Psoas muscle (tissue), 8 donors: ENCODE data around the gene PSMB3. TPM values are rescaled to one million over a fixed set of nuclear protein-coding genes. Genes with fewer than 3 reads are reported as not detected.

ENCODE experiments used
- ATAC-seq, 4 donors: fragments of 200-7000 bp; cut with Tn5 transposase; one replicate each; pipeline ENCODE4 v1.9.1; 2020; ENCODE audit warnings: moderate library complexity in 3 of 4, mild to moderate bottlenecking in 2 of 4
- DNase-seq, 2 donors: peaks; one replicate each; pipeline ENCODE4 v3.0.0-alpha.2; 2020
- H3K27ac ChIP-seq: fragments of 200-600 bp; one replicate; pipeline ENCODE4 v1.8.0; 2022
- H3K27me3 ChIP-seq, 3 donors: fragments of 200-600 bp in 1 of 3; one replicate each; pipeline versions ENCODE4 v1.6.1 to v1.8.0; 2013 to 2022; ENCODE audit warnings: low read length in 2 of 3, mild to moderate bottlenecking in 2 of 3, moderate library complexity in 1 of 3; ENCODE audit not compliant: insufficient read depth in 3 of 3
- H3K36me3 ChIP-seq, 2 donors: fragments of 200-600 bp in 1 of 2; one replicate each; pipeline versions ENCODE4 v1.6.1 to v1.8.0; 2013 to 2022; ENCODE audit warnings: low read depth in 1 of 2, mild to moderate bottlenecking in 1 of 2, moderate library complexity in 1 of 2; ENCODE audit not compliant: insufficient read depth in 1 of 2
- H3K4me1 ChIP-seq: fragments of 200-600 bp; one replicate; pipeline ENCODE4 v1.8.0; 2022
- H3K4me3 ChIP-seq: fragments of 200-600 bp; one replicate; pipeline ENCODE4 v1.8.0; 2022; ENCODE audit warnings: mild to moderate bottlenecking
- H3K9me3 ChIP-seq: fragments of 200-600 bp; one replicate; pipeline ENCODE4 v1.8.0; 2022
- WGBS, 3 donors: extraction: QIAGEN DNeasy Blood & Tissue Kit; methylation state at CpG; one replicate each; pipeline versions ENCODE4 v1.1.6 to v1.1.7; 2013; 5-methylcytosine and 5-hydroxymethylcytosine counted together
- intact Hi-C, 2 donors: fragments of 100-400 bp; cut with DNase I; formaldehyde crosslinking; loops; one replicate each; pipeline versions ENCODE4 v1.11.0 to v1.14.2; 2022
- polyA plus RNA-seq, 3 donors: library from polyadenylated mRNA; stranded (reverse); fragments of 200-250 nt; gene quantifications; one replicate each; pipeline ENCODE4 v1.2.3, GENCODE V29; 2013
- total RNA-seq, 4 donors: library from RNA; stranded (reverse); fragmentation: NEBNext Ultra II Directional in 2 of 4; extraction: Animal tissue kit (Norgen Biotek cat#: 25700) in 2 of 4; gene quantifications; one replicate each; pipeline versions ENCODE4 v1.2.1 to v1.2.4, GENCODE V29; 2021 to 2023
- TF ChIP-seq, protein P1 (sequence below): fragments of 200-600 bp; IDR thresholded peaks from one replicate; pipeline ENCODE4 v1.8.0; 2022; ENCODE audit warnings: antibody characterized with exemption
- donor health status: healthy with polysubstance abuse.
- donor health status: DM: no; HTN: no; CAD: no; lungs with moderate emphysema.
- donor health status: Bipolar disorder and iron deficiency.
- donor health status: healthy.
- donor health status: DM: yes; HTN: yes; CAD: no.
- donor health status: DM: no; HTN: no; CAD: no.
- donor health status: DM: no; HTN: no; CAD: no.
- donor health status: DM: yes; HTN: yes; CAD: no.

PSMB3 gene
- total and polyA plus RNA-seq, 7 donors, result 112 to 463 (median 209) TPM

DNA sequence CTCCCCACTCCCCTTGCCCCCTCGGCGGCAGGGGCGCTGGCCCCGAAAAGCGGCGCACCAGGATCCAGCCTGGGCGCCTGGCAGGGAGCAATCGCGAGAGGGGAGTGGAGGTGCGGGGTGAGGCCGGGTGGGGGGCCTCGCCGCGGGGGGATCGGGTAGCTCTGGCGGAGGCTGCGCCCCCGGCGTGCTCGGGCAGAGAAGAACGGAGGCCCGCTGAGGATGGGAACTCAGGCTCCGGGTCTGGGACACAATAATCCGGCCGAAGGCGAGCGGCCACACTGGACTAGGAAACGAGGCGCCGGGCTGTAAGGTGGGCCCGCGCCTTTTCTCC, 3.7 kb upstream of the PSMB3 start:
- TF ChIP-seq, protein P1, sequence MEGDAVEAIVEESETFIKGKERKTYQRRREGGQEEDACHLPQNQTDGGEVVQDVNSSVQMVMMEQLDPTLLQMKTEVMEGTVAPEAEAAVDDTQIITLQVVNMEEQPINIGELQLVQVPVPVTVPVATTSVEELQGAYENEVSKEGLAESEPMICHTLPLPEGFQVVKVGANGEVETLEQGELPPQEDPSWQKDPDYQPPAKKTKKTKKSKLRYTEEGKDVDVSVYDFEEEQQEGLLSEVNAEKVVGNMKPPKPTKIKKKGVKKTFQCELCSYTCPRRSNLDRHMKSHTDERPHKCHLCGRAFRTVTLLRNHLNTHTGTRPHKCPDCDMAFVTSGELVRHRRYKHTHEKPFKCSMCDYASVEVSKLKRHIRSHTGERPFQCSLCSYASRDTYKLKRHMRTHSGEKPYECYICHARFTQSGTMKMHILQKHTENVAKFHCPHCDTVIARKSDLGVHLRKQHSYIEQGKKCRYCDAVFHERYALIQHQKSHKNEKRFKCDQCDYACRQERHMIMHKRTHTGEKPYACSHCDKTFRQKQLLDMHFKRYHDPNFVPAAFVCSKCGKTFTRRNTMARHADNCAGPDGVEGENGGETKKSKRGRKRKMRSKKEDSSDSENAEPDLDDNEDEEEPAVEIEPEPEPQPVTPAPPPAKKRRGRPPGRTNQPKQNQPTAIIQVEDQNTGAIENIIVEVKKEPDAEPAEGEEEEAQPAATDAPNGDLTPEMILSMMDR, result no peak
- peaks cover 0 to 5% of the 10 kb centered on the region in 2 donors for H3K36me3 ChIP-seq
- peaks cover 21% of the 10 kb centered on the region for H3K4me1 ChIP-seq
- peaks cover 0 to 56% (median 8%) of the 10 kb centered on the region in 3 donors for H3K27me3 ChIP-seq
- no peak for DNase-seq
- intact Hi-C loops, result no loop called here
- ATAC-seq, result no peak
- H3K27ac ChIP-seq, result peak overlapping the region; percentile 75
- peak overlapping the region; percentile 66 for H3K4me3 ChIP-seq
- WGBS, 3 donors, result 0 to 1% (median 1%) methylated on average over 30 to 32 of the region's 32 CpGs
- H3K9me3 ChIP-seq, result no peaks in the 10 kb centered on the region

DNA sequence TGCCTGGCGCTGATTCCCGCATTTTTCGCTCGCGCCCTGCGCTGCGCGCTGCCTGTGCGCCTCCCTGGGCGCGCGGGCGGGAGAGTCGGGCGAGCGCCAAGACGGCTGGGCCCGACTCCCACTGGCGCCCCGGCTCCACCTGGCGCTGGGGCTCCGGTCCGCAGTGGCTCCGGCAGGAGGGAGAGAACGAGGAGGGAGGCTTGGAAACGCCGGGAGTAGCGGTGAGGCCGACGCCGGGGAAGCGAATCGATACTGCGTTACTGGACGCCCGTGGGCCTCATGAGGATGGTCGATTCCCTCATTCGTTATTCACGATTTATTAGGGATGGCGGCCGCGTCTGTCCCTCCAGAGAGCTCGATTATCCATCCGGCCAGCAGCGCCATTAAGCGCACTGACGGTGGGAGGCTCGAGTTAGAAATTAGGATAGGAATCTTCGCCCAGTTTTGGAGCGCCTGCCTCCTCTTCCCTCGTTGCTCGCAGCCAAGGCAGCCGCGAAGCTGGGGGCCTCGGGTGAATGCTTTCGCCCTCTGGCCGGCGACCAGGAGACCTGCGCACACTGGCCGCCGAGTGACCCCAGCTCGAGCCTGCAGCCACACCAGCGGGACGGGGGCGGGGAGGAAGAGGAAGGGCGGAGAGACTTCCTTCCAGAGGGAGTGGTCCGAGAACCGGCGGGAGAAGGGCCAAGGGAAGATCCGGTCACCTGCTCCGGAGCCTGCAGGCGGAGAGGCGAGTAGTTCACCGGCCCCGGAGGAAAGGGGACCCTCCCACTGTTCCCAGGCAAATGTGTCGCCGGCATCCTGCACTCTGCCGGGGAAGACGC, 3.1 kb upstream of the PSMB3 start:
- peaks cover 27% of the 10 kb centered on the region for H3K4me1 ChIP-seq
- intact Hi-C loops, result loop anchor here in 1 of 2 donors (5.0 to 10.0 kb wide), 2 partner anchors 75 to 403 kb away; partner anchors contain the start of genes CWC25 and PLXDC1
- TF ChIP-seq, protein P1, result no peak

DNA sequence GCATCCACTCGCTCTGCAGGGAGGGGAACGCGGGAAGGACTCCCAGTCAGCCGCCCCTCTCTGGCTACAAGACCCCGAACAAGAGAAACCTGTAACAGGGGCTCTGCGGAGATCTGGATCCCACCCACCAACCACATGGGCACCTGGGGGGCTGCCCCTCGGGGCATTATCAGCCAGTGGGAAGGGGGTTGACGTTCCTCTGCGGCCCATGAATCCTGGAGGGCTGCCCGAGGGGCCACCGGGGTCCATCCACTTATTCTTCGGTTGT, 2.6 kb upstream of the PSMB3 start:
- H3K4me3 ChIP-seq, result peak overlapping the region; percentile 66
- DNase-seq, result no peak
- TF ChIP-seq, protein P1, result no peak
- intact Hi-C loops, result loop anchor here in 1 of 2 donors (5.0 to 10.0 kb wide), 2 partner anchors 75 to 402 kb away; partner anchors contain the start of genes CWC25 and PLXDC1
- peak overlapping the region; percentile 65 for H3K27ac ChIP-seq
- ATAC-seq, result no peak
- 8 to 9% (median 9%) methylated on average over 11 to 12 of the region's 12 CpGs for WGBS, 3 donors
- peaks cover 0 to 56% (median 8%) of the 10 kb centered on the region in 3 donors for H3K27me3 ChIP-seq
- H3K9me3 ChIP-seq, result no peaks in the 10 kb centered on the region
- peaks cover 32% of the 10 kb centered on the region for H3K4me1 ChIP-seq
- H3K36me3 ChIP-seq, result peaks cover 3 to 16% of the 10 kb centered on the region in 2 donors

More for the DNA sequence above, 3.1 kb upstream of the PSMB3 start:
- ATAC-seq, result peak; percentile 18 to 21 (median 20)
- H3K9me3 ChIP-seq, result no peaks in the 10 kb centered on the region
- peak overlapping the region; percentile 75 for H3K27ac ChIP-seq
- WGBS, 3 donors, result 0 to 1% (median 1%) methylated on average over 66 to 79 of the region's 79 CpGs
- peak; percentile 90 to 91 for DNase-seq
- H3K4me3 ChIP-seq, result peak overlapping the region; percentile 66
- H3K27me3 ChIP-seq, result peaks cover 0 to 56% (median 8%) of the 10 kb centered on the region in 3 donors
- H3K36me3 ChIP-seq, result peaks cover 0 to 11% of the 10 kb centered on the region in 2 donors

DNA sequence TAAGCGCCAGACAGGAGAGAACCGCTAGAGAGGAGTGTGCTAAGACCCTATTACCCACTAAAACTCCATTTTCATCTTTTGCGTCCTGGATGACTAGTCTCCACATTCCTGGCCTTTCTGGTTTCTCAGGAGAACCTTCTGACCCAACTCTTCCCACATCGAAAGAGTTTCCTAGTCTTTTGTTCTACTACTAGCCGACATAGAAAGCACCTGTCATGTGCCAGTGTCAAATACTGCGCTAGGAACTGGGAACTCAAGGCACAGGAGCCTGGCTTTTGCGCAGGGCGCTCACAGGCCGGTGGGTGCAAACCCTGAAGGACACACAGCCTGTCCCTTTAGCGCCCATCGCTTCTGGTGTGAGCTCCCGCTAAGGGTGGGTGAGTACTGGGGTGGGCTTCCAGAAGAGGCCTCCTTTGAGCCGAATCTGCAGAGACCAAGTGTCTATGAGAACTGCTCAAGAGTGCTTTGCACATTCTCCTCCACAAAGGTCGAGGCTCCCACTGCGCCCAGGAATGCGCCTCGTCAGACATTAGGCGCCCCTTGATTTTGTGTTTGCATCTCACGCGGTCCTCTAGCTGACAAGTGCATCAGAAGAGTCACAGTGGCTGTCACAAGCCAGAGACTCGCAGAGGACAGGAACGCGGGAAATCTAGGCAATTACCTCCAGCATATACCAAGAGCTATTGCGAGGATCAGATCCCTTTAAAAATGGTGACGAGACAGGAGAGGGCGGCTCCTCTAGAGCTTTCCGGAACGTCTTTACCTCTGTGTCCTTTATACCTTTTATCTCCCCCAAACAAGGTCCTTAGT, 2.0 kb upstream of the PSMB3 start:
- H3K4me3 ChIP-seq, result peak overlapping the region; percentile 79
- peaks cover 3 to 20% of the 10 kb centered on the region in 2 donors for H3K36me3 ChIP-seq
- peaks cover 32% of the 10 kb centered on the region for H3K4me1 ChIP-seq
- TF ChIP-seq, protein P1, result no peak
- 46 to 52% (median 52%) methylated on average over 28 of the region's 28 CpGs for WGBS, 3 donors
- H3K9me3 ChIP-seq, result no peaks in the 10 kb centered on the region
- DNase-seq (no peak), ATAC-seq (no peak)
- intact Hi-C loops, result loop anchor here in 1 of 2 donors (5.0 to 10.0 kb wide), 2 partner anchors 74 to 402 kb away; partner anchors contain the start of genes CWC25 and PLXDC1
- H3K27me3 ChIP-seq, result peaks cover 0 to 55% (median 8%) of the 10 kb centered on the region in 3 donors
- peak overlapping the region; percentile 65 for H3K27ac ChIP-seq
